Activated CD8-positive, alpha-beta memory T cell treated with anti-CD3 and anti-CD28 coated beads, Interleukin-2, amount 50 U/mL, for 24 hours (primary cell): ENCODE data around the gene KAT6B.
"Not testable (repeated sequence)": the region's sequence is repeated elsewhere in the genome, so short reads cannot be mapped to it uniquely, and the experiment has no call there.

Source experiments
- DNase-seq: peaks from one replicate; pipeline ENCODE4 v3.0.0-alpha.2; 2020; ENCODE audit errors: extremely low read depth

KAT6B gene

GRCh38 chr10:74889662-74889998 lies 63.2 kb downstream of the KAT6B start:
- no peak for DNase-seq

- DNase-seq, result no peak
Measured at GRCh38 chr10:74890460-74890859, 64.1 kb downstream of the KAT6B start.

- DNase-seq, result no peak
Measured at GRCh38 chr10:74891053-74891452, 64.7 kb downstream of the KAT6B start.

- DNase-seq, result no peak
Measured at GRCh38 chr10:74892839-74893238, 66.4 kb downstream of the KAT6B start.

- DNase-seq, result not testable (repeated sequence)
Measured at GRCh38 chr10:74893329-74893728, 66.9 kb downstream of the KAT6B start.

GRCh38 chr10:74896788-74897527 lies 70.6 kb downstream of the KAT6B start:
- no peak for DNase-seq

GRCh38 chr10:74898201-74898976 lies 72.0 kb downstream of the KAT6B start:
- no peak for DNase-seq

GRCh38 chr10:74900297-74900696 lies 73.9 kb downstream of the KAT6B start:
- DNase-seq, result no peak

GRCh38 chr10:74901301-74901700 lies 74.9 kb downstream of the KAT6B start:
- DNase-seq, result no peak

GRCh38 chr10:74901867-74902450 lies 75.6 kb downstream of the KAT6B start:
- DNase-seq, result no peak

GRCh38 chr10:74903491-74903890 lies 77.1 kb downstream of the KAT6B start:
- DNase-seq, result no peak

GRCh38 chr10:74906611-74907198 lies 80.3 kb downstream of the KAT6B start:
- DNase-seq, result no peak

- DNase-seq, result no peak
Measured at GRCh38 chr10:74909670-74910069, 83.3 kb downstream of the KAT6B start.

GRCh38 chr10:74910241-74910975 lies 84.0 kb downstream of the KAT6B start:
- DNase-seq, result no peak

- no peak for DNase-seq
Measured at GRCh38 chr10:74910976-74911350, 84.6 kb downstream of the KAT6B start.

- DNase-seq, result no peak
Measured at GRCh38 chr10:74912182-74912581, 85.8 kb downstream of the KAT6B start.

- DNase-seq, result no peak
Measured at GRCh38 chr10:74912682-74913081, 86.3 kb downstream of the KAT6B start.

GRCh38 chr10:74913377-74913979 lies 87.1 kb downstream of the KAT6B start:
- DNase-seq, result no peak

GRCh38 chr10:74916283-74916682 lies 89.9 kb downstream of the KAT6B start:
- no peak for DNase-seq

GRCh38 chr10:74917481-74918077 lies 91.2 kb downstream of the KAT6B start:
- no peak for DNase-seq

GRCh38 chr10:74919671-74920070 lies 93.3 kb downstream of the KAT6B start:
- DNase-seq, result no peak
